ENCODE results near the gene RABGAP1L.

DNA sequence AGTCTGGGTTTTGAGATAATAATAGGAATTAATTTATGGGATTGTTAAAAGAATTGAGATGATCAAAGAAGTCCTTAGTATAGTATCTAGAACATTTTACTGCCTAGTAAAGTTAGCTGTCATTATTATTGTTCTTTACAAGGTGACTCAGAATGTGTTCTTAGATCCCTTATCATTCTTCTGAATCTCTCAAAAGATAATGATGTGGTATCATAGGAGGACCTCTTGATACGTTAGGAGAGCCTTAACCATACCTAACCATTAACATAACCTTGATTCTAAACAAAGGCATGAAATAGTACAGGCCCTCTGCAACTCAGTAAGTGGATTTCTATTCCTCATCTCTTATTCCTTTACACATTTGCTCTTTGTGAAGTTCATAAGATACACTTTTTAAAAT lies 593.8 kb downstream of the RABGAP1L start:
- TF ChIP-seq, protein P1, sequence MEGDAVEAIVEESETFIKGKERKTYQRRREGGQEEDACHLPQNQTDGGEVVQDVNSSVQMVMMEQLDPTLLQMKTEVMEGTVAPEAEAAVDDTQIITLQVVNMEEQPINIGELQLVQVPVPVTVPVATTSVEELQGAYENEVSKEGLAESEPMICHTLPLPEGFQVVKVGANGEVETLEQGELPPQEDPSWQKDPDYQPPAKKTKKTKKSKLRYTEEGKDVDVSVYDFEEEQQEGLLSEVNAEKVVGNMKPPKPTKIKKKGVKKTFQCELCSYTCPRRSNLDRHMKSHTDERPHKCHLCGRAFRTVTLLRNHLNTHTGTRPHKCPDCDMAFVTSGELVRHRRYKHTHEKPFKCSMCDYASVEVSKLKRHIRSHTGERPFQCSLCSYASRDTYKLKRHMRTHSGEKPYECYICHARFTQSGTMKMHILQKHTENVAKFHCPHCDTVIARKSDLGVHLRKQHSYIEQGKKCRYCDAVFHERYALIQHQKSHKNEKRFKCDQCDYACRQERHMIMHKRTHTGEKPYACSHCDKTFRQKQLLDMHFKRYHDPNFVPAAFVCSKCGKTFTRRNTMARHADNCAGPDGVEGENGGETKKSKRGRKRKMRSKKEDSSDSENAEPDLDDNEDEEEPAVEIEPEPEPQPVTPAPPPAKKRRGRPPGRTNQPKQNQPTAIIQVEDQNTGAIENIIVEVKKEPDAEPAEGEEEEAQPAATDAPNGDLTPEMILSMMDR (IDR thresholded peaks at IDR 0.05 in 8 of 11, conservative IDR thresholded peaks at IDR 0.05 in 3 of 11) = no peak
- no peak for TF ChIP-seq POLR2A (IDR thresholded peaks at IDR 0.05)

All from spleen (tissue), 7 donors.